ENCODE data around the gene ACOXL.

DNA sequence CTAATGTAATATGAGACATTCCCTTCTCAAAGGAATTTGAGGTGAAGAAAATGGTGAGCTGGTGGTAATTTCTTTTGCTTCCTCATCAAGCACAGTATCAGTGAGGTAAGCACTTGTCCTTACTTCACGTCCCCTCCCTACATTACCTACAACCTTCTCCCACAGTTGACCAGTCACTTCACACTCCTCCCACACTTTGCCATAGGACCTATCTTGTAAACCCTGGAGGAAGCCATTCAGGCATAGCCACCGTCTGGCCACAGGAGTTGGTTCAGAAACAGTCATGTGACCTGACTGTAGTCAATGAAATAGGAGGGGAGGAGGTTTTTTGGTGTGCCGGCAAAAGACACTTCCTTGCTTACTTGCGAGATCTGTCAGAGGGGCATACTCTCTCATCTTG lies 12.1 kb downstream of the ACOXL start:
- TF ChIP-seq POLR2A (IDR thresholded peaks at IDR 0.05; ENCODE audit: low read length) (no peak), GATA1 (IDR thresholded peaks at IDR 0.05; ENCODE audit: low read depth, low read length) (no peak)

Data from erythroblast (primary cell).